GM04504 (cell line): Measurements from ENCODE around the gene DCUN1D3.
"Not testable (repeated sequence)": the region's sequence is repeated elsewhere in the genome, so short reads cannot be mapped to it uniquely, and the experiment has no call there.

ENCODE experiments used
- DNase-seq: peaks from one replicate; pipeline ENCODE4 v3.0.0-alpha.2; 2012; ENCODE audit warnings: low read depth

Gene DCUN1D3

DNA sequence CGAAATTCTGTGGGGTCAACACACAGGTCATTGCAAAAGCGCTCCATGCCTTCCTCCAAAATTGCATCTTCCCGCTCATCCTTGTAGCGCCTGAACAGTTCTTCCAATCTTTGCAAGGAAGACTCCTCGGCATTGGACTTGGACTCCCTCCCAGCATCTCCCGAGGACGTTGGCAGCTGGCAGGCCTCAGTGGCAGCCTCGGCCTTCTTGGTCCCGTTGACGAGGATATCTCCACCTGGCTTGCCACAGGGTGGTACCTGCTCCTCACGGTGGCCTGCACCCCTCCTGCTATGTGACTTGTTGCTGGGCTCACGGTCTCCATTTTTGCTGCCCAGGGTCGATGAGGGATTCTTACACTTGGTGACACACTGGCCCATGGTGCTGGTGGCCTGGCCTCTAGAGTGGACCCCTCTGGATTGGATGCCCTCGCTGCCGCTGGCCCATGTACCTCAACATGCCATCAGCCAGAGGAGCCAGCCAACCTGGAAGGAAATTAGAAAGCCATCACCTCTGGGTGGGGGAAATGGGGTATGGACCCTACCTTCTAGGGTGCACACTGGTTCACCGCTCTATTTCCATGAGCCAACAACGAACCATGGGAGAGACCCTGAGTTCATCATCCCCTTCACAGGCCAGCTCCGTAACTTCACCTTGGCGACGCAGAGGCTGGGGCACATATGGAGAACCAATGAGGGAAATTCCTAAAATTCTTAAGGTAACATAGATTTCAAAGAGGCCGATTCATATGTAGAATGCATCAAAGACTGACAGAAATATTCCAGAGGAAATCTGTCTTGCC lies 37.8 kb downstream of the DCUN1D3 start:
- no peak for DNase-seq

DNA sequence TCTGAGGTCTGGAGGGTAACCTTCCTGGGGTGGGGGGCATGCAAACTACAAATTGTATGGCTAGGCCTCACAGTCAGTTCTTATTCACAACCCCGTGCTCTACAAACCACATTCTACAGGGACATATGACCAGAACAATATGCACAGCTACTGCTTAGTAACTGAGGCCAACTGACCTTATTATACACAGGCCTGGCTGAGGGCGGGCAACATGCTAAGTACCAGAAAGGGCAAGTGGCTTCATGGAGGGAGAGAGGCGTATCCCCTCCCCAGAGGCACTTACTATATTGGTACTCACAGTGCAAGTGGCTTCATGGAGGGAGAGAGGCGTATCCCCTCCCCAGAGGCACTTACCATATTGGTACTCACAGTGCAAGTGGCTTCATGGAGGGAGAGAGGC lies 39.2 kb downstream of the DCUN1D3 start:
- not testable (repeated sequence) for DNase-seq

DNA sequence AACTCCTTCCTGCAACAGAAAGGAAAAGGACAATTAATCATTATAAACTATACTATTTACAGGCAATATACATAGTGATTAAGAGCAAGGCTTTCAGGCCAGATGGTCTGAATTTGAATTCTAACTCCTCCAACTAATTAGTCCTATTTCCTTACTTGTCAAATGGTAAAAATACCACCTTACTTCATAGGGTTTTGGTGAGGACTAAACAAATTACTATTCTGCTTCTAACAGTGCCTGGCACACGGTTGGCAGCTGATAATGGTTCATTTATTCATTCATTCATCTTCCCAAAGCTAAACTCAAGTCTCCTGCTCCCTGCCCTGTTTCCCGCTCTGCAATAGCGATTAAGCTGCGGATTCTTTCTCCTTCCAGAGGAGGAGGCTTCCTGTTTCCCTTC lies 39.8 kb downstream of the DCUN1D3 start:
- no peak for DNase-seq

DNA sequence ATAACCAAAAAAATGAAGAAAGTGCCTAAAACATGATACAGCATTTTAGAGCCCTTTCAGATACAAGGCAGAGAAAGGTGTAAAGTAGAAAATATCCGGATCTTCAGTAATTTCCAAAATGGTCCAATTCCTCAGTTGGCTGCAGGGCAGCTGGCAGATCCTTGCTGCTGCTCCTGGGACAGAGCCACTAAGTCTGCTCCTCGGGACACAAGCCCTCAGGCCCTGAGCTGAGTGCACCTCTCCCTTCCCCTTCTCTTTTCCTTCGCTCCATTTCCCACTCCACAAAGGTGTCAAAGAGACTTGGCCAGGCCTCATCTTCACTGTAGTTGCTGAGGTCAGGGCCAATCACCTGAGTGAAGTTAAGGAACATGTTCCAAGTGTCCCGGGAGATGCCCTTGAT lies 40.5 kb downstream of the DCUN1D3 start:
- DNase-seq, result no peak

DNA sequence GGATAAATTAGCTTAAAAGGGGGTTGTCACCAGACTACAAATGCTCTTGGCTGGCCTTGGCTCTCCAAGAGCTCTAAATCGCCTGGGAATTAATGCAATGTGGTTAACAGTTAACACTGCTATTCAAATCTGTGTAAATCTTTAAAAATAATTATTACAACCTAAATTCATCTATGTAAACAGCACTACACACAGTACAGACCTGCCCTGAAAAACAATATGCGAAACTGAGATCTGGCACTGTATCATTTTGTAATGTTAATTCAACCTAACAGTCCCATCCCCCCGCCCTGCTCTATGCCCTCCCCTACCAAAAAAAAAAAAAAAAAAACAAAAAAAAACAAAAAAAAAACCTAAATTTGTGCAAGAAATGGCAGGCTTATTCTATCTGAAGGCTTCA lies 40.9 kb downstream of the DCUN1D3 start:
- DNase-seq, result no peak

DNA sequence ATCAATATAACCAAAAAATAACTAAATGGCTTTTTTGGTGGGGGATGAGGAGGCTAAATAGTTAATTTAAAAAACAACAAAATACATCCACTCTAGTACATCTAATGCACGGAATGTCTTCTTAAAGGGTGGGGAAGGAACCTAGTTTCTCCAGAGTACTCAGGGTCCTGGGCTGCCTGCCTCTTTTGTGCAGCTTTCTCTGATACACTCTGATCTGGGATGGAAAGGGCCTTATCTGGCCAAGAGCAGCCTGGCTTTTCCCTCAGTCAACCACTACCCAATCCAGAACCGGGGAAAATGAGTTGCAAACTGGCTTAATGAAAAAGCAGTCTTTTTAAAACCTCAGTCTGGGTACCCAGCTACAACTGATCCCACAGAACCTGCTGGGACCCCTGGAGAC lies 42.9 kb downstream of the DCUN1D3 start:
- DNase-seq, result no peak

DNA sequence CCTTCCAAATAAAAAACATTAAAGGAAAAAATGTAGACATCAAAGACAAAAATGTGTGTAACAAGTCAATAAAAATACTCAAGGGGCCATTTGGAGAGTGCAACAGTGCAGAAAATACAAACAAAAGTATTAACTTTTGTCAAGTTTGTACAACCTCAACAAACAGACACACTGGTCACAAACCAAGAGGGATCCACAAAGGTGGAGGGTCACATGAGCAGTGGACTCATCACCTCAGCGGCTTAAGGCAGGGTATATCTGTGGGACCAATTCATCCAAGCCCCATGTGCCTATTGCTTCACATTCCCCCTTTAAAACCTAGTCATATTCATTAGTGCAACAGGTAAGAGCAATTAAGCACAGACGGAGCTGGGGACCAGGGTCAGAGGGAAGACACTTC lies 45.2 kb downstream of the DCUN1D3 start:
- no peak for DNase-seq

DNA sequence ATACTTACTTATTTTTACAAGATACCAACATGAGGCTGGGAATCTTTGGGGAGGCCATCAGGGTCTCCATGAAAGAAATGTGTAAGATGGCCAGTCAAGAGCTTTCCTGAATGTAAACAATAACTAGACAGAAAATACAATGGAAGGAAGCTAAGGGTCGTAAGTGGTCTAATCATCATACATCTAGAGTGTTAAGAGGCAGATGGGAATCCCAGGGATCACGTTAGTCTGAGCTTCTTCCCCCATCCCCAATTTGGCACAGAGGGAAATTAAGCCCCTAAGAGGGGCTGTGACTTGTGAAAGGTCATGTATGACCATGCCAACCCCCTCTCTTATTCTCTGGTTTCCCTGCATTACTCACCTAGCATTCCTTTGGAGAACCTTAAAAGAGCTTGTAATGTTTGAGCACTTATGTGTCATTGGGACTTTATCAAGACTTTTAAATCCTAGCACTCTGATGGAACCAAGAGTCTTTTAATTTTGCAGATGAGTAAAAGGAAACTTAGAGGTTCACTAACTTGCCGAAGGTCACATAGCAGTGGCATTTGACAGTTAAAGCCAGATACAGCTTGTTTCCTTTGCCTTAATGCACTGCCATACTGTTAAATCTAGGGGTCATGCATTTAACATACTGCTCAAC lies 46.1 kb downstream of the DCUN1D3 start:
- no peak for DNase-seq

DNA sequence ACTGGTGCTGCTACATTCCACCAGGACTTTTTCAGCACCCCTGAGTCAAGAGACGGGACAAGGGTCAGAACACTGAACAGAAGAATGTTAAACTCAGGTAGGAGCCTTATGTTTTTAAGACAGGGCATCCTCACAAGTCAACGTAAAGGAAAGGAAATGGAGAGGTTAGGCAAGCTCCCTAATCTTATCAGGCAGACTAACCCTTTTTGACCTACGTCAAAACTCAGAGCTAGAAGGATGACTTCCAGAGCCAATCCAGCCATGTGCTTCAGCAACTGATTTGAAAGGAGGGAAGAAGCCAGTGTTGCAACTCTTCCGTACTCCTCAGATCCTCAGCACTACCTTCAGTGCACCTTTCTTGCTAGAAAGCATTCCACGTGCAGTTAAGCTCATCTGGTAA lies 47.0 kb downstream of the DCUN1D3 start:
- no peak for DNase-seq

DNA sequence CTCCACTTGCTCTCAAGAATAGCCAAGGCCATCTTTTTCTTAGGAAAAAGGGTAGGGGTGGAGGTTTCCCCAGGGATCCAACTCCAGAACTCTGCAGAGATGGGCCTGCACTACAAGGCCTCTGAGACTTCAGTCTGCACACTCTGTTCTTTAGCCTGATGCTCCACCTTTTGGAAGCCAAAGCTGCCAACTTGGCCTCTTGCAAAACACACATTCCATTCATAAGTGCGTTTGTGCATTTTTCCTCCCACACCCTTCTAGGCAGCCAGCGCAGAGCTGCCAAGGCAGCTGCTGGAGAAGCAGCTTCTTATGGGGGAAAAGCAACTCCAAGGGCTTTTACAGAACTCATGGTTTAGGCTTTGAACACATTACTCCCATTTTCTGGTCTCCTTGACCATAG lies 48.6 kb downstream of the DCUN1D3 start:
- peak; percentile 82 for DNase-seq

DNA sequence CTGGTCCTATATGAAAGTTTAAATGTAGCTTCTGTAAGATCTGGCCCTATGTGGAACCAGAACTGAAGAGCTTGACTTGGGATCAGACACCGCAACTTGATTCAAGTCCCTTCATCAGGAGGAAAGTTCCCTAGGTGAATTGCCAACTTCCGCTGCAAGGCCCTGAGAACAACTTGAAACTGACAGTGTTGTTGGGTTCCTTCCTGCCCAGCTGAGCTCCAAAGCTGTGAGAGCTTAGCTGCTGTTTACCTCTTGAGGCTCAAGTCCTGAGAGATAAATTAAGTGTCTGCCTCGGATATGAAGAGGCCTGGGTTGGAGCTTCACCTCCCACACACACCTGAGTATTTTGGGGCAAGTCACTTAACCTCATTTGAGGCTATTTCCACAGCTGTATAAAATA lies 49.2 kb downstream of the DCUN1D3 start:
- no peak for DNase-seq

DNA sequence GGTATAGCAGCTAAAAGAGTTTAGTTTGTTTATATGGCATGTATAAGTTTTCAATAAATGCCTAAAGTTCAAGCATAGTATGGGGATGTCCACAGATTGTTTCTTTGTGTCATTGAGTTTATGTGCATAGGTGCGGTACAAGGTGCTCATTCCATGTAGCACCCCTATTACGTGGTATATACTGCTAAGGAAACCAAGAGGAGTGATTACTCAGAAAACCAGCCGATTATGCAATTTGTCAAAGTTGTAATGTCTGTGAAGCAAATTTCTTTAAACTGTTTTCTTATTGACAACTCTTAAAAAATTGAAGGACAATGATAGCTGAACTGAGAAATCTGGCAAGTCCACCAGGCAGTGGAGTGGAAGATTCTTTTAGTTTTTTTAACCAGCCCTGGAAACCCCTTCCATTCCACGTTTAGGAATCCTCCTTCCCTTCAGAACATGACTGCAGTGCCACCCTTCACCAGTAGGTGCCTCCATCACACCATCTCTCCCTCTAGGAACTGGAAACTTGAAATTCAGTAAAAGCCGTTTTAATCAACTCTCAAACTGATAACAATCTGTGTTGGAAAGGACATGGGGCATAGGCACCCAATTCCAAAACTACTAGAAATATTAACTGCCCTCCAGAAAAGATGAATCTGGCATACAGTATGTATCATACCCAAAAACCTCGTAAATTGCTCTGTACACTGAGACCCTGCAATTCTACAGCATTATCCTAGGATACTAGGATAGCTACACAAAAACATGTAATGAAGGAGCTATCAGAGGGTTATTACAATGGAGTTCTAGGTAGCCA lies 50.4 kb downstream of the DCUN1D3 start:
- peak; percentile 35 for DNase-seq

DNA sequence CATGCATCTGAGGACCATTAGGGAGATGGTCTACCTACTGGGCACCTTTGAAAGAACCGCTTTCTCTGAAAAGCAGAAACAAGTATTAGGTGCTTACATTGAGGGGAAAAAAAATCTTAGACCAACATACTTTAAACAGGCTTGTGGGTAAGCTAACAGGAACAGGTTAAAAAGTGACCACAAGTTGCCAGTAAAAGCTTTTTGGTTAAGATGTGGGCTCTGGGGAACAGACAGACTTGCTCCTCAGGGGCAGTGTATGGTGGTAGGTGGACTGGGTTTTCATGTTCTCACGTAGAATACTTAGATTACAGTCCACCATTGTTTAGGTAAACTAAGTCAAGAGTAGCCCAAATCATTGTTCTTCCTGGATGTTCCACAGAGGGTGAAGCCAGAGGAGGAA lies 52.6 kb downstream of the DCUN1D3 start:
- no peak for DNase-seq

DNA sequence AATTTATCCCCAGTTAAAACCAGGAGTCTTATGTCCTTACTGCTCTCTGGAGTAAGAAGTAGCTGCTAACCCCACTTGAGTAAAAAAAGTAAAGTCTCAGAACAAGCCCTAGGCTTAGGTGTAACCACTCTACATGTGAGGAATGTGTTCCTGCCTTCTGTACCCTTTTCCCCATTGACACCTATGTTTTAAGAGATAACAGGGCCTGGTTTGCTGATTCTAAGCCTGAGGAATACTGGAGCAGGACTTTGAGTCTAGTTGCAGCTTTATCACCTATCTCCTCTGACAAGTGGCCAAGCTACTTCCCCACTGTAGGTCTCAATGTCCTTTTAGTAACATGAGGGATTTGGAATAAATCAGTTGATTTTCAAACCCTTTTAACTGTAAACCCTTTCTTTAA lies 53.6 kb downstream of the DCUN1D3 start:
- no peak for DNase-seq

DNA sequence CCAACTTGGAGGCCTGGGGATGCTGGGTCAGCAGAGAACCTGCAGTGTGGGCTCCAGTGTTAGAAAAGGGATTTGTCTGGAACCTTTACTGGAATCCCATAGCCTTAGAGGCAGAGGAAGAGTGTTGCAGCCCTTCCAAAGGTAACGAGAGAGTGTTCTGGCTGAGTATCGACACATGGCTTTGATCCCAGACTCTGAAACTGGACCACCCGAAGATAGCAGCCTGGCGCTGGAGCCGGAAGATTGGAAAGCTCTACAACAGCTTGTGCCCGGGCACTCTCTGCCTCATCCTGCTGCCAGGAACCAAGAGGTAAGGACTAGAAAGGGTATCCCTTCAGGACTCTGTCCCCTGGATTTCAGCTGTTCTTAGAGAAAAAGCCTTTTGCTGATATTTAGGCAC lies 54.1 kb downstream of the DCUN1D3 start:
- no peak for DNase-seq

DNA sequence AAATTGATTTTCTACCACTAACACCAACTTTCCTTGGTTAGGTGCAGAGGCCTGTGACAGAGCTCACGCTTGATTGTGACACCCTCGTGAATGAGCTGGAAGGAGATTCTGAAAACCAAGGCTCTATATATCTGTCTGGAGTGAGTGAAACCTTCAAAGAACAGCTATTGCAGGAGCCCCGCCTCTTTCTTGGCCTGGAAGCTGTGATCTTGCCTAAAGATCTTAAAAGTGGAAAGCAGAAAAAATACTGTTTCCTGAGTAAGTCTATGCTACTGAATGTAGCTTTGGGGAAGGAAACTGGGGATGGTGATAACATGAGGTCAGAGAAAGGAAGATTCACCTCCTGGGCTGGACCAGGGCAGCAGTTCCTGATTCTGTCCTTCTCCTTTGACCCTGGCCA lies 55.6 kb downstream of the DCUN1D3 start:
- no peak for DNase-seq

DNA sequence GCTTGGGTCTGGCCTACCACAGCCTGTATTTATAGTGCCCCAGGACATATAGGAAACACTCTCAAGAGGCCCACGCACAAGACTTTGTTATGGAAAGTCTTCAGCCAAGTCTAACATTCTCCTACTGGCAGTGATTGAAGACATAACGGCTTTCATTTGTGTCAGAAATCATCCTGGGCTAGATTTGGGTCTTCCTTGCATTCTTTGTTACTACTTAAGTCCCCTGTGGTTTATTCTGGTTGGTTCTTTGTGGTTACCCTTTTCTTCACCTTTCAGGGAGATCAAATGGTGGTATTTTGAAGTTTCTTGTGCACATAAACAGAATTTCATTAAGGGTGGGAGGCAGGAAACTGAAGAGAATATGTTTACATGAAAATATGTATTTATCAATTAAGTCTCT lies 56.1 kb downstream of the DCUN1D3 start:
- DNase-seq, result no peak

DNA sequence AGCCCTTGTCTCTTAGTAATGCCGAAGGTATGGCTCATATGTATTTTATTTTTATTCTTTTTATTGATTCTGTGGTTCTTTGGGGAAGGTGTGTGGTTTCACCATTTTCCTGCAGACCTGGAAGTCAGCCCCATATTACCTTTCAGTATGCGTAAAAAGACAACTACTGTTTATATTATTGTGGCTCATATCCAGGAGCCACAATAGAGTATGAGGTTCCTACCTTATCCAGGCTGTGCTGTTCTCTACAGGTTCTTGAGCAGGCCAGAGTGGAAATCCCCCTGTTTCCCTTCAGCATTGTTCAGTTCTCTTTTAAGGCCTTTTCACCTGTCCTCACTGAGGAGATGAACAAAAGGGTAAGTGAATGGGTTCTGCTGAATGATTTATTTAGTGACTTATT lies 60.7 kb downstream of the DCUN1D3 start:
- no peak for DNase-seq

DNA sequence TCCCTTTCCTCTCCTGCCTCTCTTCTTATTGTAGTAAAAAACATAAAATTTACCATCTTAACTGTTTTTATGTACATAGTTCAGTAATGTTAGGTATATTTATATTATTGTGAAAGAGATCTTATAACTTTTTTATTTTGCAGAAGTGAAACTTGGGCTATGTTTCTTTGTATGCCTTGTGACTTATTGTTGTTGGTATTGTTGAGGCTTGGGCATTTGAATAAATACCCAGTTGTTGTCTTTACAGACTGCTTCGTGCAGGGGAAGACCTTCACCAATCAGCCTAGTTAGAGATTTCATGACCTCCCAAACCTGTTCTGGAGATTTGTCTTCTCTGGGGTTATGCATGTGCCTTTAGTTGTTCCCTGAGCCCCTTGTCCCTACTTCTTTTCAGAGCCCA lies 61.9 kb downstream of the DCUN1D3 start:
- no peak for DNase-seq

DNA sequence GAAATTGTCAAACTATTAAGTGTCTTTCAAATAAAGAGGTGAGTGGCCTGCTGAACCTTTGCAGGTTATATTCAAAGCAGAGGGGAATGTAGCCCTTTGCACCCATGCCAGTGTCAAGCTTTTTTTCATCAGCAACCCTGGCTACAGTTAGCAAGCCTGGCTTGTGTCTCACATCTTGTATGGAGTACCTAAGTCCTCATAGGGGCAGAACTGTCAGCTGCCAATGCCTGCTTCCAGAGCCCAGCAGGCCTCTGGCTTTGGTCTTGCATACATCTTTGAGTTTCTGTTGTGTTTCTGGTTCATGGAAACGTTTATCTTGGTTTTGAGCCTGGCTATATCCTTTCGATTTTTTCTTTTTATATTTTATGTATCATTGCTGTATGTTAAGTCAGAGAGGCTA lies 67.1 kb downstream of the DCUN1D3 start:
- DNase-seq, result no peak

DNA sequence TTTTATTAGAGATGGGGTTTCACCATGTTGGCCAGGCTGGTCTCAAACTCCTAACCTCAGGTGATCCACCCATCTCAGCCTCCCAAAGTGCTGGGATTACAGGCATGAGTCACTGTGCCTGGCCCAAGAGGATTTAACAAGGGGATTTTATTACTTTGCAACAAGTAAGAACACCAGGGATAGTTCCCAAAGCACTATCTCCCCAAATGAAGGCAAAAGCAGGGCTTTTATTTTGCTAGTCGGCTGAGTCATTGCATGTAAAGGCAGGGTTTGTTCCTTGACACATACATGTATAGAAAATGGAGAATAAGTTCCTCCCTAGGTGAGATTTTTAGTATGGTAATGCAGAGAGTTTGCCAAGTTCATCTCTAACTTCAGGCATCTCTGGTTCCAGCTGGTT lies 69.8 kb downstream of the DCUN1D3 start:
- DNase-seq, result no peak

DNA sequence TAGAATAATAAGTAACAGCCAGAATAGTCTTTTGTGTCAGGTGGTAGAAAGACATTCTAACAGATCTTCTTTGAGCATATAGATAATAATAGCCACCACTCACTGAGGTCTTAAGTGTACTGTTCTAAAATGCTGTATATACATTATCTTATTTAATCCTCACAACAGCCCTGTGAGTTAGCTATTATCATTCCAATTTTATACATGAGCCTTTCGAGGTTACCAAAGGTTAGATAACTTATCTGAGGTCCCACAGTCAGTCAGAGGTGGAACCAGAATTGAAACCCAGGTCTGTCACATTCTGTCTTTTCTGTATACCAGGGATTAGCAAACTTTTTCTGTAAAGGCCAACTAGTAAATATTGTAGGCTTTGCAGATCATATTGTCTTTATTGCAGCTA lies 70.6 kb downstream of the DCUN1D3 start:
- no peak for DNase-seq

DNA sequence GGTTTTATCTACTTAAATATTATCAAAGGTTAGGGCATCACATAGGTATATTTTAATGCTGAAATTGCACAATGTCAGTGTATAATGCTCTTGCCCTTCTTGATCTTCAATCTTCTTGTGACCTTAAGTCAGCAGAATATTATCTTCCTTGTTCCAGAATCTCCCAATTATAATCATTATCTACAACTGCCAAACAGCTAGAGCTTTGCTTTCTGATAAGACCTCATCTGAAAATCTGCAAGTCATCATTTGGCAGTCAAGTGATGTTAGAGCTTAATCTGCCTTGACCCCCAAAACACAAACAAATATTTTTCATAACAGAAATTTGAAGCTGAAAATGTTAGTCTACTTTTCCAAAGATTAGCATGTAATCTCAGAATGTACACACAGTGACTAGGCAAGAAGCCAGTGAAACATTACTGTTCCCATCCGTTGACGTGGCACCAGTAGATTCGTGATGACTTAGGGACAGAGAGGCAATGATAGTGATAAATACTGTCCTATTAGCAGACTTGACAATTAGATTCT lies 74.1 kb downstream of the DCUN1D3 start:
- DNase-seq, result no peak
